Raji (cell line): ENCODE results near the gene IGF1R.

ENCODE experiments used
- POLR2A ChIP-seq: IDR thresholded peaks from 2 replicates; pipeline ENCODE4 v1.6.1; 2011; ENCODE audit warnings: low read depth, low read length, control low read depth; ENCODE audit not compliant: insufficient read depth

The IGF1R gene

DNA sequence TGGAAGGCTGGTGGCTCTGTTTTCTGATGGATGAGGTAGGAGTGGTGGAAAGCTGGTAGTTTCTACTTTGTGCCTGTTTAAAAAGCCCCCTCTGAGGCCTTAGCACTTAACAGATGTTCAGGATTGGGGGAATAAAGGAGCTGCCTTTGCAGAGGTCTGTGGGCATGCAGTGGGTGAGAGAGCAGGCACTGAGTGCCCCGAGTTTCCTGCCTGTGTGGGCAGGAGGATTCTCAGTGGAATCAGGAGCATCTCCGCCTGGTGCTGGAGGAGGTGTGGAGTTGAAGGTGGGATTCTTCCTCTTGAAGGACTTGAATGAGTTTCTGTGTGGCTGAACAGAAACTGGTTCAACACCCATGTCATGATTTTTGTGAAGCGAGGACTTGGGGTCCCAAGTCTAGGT lies 74.3 kb downstream of the IGF1R start:
- TF ChIP-seq POLR2A: no peak

DNA sequence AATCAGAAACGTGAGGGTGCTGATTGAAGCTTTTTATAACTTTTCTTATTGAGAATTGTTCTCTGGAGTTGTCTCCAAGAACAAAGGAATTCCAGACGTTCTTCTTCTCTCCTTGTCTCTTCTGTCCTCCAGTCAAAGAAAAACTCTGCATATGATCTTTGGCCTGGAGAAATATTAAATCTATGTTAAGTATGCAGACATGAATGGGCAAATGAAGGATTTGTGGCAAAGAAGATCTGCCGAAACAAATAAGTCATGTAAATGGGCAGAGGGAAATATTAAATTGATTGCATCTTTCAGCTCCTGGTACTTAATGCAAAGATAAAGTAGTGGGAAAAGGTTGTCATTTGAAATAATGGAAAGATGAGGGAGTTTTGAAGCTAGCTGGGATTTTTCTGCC lies 74.9 kb downstream of the IGF1R start:
- TF ChIP-seq POLR2A: no peak

DNA sequence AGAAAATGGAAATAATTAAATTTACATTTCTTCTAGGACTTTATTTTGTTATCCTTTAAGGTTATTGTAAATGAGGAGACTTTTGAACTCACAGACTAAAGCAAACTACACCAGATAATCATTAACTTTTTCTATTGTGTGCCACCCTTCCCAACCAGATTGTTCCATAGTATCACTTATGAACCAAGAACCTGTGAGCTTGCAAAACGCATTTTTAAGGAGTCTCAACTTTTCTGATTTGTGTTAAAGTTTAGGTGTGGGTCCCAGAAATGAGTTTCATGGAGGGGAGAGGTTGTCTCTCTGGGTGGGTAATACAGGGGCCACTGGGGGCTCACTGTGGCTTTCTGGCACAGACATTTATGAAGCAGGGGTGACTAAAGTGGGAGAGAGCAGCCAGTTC lies 75.7 kb downstream of the IGF1R start:
- no peak for TF ChIP-seq POLR2A

DNA sequence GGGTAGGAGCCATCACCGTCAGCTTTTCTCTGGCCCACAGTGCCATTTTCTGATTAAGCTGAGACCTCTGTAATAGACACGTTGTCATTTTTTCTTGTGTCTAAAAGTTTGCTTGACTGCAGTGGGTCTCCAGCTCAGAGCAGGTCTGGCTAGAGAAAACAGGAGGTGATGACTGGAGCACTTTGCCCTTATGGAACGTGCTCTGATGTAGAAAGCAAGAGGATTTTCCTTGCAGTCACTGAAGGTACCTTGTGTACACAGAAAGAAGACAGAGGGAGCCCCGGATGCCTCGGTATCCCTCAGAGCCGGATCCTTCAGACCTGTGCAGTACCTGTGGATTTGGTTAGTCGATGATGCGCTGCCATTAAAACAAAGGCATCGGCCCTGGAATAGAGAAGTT lies 76.2 kb downstream of the IGF1R start:
- no peak for TF ChIP-seq POLR2A

DNA sequence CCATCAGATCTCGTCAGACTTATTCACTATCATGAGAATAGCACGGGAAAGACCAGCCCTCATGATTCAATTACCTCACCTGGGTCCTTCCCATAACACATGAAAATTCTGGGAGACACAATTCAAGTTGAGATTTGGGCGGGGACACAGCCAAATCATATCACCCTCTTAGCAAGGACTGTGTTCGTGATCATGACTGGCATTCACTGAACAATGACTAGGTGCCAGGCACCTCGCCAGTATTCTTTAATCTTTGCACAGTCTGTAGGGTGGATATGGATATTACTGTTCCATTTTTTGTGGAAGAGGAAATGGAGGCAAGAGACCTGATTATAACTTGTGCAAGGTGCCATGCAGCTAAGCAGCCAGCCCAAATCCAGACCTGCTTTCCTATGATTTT lies 77.5 kb downstream of the IGF1R start:
- no peak for TF ChIP-seq POLR2A

DNA sequence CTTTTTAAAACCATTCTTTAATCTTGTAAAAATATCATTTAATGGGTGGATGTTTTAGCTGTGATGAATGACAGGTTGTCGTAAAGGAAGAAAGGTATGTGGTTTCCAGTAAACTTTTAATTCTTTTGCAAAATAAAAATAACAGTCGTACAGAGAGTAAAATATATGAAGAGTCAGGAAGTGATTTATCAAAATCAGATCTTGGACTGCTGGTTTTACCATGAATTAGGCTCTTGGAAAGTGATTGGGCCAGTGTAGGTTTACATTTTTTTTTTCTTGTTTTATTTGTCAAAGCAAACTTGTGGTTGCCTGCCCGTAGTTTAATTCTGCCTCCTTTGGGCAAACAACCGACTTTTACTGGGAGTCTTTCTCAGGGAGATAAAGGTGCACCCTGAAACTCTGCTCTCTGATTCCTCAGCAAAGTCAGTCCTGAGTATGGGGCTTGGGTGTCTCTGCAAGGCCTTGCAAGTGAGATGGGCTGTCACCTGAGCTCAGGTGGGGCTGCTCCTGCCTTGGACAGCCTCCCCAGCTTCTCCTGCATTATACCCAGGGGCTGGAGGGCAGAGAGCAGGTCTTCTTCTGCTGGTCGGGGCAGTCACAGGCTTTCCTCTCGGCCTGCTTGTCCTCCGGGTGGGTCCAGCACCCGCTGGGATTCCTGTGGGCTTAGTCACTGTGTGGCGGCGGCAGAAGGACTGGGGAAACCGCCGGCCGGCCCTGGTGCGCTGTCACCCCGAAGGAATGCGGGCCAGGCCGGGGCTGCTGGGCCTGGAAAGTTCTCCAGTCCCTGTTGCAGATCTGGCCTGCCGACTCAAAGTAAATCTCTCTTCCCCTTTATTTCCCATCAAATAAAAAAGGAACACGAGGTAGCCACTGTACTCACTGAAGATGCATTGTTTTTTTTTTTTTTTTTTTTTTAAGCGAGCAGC lies 79.0 kb downstream of the IGF1R start:
- no peak for TF ChIP-seq POLR2A

DNA sequence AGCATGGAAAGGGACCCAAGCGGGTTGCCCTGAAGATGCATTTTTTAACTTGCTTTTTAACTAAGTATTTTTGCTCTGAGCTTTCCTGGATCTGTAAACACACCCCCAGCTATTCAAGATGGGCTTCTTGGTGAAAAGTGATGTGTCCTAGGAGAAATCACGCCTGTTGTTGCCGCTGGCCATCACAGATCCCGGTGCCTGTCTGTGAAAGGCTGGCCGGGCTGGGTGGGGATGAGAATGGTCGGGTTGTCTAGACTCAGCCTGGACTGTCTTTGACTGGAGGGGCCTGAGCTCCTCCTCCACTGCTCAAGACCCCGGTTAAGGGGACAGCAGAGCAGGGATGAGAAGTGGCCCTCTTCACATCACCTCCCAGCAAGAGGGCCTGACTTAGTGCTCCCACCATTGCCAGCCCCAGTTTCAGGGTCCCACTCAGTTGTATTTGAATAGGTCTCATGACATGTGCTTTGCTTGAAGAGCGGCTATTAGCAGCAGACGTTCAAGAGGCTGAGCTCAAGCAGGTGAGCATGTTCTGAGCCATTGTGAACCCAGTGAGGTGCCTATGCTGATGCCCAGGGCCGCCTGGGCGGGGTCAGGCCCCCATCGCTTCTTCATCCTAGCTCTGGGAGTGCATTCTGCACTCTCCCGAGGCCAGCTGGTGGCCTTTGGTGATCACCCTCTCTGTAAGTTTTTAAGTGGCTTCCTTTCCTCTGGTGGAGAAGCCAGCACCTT lies 79.9 kb downstream of the IGF1R start:
- no peak for TF ChIP-seq POLR2A

DNA sequence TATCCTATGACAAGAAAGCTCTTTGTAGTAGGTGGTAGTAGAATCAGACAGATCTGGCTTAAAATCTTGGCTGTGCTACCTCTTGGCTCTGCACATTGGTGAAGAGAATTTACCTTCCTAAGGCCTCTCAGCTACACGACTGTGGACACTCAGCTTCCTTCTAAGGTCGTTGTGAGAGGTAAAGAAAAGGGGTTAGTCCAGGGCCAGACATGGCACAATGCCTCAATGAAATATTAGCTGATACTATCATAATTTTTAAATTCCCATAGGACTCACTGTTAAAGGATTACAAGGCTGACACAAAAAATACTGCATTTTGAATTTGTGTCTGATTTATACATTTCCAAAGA lies 80.4 kb downstream of the IGF1R start:
- no peak for TF ChIP-seq POLR2A

DNA sequence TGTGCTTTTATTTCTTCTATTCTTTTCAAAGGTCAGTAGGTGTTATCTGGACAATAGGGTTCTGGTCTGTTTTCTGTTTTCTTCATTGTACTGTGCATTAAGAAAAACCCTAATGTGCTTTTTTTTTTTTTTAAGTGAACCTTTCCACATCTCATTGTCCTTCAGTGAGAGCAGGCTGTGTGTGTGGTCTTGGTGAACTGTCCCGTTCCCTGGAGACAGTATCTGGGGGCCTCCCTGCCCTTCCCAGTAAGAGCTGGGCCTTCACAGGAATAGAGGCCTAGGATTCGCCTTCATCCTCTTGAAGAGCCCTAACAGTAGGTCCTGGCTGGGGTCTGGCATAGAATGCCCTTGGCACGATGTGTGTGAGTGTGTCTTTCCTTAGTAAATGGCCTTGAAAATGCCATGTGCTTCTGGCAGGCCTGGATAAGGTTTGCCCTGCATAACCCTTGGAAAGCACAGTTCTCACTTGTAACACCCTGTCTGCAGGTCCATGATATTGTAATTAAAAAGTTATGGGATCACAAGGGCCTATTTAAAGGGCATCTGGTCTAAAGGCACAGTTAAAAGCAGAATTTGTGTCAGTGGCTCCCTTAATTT lies 81.2 kb downstream of the IGF1R start:
- no peak for TF ChIP-seq POLR2A

DNA sequence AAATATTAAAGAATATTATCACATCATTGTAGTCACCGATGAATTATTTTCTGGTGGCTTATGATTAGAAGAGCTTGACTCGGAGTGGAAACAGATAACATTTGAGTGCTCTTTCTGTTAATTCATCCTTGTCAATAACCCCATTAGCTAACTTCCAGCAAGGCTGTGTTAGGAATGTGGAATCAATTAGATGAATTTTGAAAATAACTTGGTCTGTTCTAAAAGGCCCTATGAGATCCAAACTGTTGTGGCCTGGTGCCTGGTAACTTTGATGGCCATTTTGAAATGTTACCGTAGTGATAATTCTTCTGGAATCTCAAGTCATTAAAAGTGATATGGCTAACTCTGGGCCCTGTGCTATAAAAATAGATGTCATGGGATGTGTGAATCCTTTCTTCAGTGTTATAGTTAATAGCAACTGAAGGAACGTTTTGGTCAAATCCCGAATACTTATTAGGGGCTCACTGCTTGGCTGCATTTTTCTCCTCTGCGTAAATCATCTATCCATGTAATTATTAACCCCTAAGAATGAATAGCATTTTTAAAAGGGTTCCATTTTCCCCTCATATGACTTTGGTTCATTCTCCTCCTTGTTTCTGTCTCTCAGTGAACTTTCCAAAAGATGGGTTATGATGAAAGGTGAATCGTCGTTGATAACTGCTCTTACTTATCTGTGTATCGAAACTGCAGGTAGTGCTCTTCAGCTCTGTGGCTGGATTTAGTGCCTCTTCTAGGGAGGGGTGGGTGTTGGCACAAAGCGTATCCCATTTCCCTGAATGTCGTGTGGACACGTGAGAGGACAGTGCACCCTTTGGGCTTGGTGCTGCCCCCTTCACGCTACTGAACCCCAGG lies 82.7 kb downstream of the IGF1R start:
- TF ChIP-seq POLR2A: no peak

DNA sequence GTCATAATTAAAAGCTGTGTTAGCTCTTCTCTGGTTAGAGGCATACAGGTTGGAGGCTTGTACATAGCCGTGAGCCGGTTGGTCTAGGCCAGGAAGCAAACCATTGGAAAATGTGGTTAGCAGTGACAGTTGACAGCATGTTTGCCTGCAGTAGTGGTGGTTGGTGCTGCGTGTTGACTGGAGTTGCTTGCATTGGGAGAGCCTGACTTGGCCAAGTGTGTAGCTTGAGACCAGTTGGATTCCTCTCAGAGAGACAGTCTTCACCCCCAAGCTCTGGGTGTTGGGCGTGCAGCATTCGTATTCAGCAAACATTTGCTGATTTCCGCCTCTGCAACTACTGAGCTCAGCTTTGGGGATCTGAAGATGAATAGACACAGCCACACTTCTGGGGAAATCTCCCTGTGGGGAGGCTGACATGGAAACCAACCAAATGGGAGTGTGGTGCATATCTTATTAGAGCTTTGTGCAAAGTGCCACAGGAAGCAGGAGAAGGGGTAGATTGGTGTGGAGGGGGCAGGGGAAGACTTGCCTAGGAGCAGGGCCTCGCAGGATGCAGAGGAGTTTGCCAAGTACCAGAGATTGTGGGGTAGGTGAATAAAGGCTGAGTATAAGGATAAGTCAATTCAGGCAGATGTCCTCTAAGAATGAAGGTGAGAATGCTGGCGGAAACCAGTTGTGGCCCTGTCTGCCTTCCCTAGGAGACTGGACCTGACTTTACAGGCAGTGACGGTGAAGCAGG lies 83.5 kb downstream of the IGF1R start:
- TF ChIP-seq POLR2A: no peak

DNA sequence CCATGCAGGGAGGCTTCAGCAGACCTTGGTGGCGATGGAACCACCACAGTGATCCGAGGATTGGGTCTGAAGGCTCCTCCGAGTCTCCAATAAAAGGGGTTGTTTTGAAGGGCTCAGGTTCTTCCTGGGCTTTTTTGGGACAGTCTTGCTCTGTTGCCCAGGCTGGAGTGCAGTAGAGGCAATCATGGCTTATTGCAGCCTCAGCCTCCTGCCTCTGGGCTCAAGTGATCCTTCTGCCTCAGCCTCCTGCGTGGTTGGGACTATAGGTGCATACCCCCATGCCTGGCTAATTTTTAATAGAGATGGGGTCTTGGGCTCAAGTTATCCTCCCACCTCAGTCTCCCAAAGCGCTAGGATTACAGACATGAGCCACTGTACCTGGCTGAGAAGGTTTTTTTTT lies 84.8 kb downstream of the IGF1R start:
- no peak for TF ChIP-seq POLR2A

DNA sequence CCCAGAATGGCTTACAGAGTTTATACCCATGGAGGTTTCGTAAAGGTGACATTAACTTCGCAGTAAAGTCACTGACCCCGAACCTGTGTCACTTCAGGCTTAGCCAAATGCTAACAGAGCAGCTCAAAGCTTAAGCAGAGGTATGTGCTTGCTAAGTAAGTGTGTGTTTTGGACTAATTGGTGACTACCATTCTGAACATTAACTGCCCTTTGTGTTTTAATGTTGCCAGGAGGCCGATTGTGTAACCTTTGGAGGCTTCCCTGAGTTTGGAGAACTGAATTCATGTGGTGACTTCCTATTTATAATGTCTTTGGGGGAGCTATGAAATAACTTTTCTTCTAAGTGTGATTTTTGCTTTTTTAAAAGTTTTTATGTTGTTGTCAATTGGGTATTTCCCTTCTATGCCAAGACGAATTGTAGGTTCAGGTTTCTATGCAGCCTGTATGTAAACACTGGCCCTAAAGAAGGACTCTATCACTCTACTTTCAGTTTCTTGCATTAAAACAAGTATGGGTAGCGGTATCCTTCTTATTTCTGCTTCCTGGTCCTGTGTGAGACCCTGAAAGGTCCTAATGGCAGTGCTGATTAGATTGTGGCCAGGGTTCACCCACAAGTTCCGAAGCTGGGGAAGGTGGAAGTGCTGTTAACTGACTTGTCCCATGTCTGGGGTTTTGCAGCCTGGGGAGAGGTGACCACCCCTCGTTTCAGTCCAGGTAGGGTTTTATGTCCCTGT lies 86.3 kb downstream of the IGF1R start:
- TF ChIP-seq POLR2A: no peak

DNA sequence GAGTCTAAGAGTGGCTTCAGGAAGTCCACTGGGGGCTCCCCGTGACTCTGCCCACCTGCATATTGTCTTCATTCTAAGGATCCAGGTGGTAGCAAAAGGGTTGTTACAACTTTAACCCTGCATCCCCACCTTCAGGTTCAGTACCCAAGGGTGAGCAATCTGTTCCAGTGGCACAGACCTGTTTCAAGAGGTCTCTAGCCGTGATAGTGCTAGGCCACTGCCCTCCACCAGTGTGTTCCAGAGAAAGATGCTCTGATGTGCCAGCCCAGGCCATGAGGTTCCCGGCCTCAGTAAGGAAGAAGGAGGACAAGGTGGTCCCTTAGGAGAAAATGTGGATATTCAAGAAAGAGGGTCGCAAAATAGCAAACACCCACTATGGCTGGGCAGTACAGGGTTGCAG lies 87.0 kb downstream of the IGF1R start:
- no peak for TF ChIP-seq POLR2A
